Activated naive CD4-positive, alpha-beta T cell treated with anti-CD3 and anti-CD28 coated beads, Interleukin-2, amount 50 U/mL, for 16 hours (primary cell): Measurements from ENCODE around the gene DCUN1D2.
"Not testable (repeated sequence)": the region's sequence is repeated elsewhere in the genome, so short reads cannot be mapped to it uniquely, and the experiment has no call there.

Source experiments
- DNase-seq: peaks from one replicate; pipeline ENCODE4 v3.0.0-alpha.2; 2020

DCUN1D2 gene

DNA sequence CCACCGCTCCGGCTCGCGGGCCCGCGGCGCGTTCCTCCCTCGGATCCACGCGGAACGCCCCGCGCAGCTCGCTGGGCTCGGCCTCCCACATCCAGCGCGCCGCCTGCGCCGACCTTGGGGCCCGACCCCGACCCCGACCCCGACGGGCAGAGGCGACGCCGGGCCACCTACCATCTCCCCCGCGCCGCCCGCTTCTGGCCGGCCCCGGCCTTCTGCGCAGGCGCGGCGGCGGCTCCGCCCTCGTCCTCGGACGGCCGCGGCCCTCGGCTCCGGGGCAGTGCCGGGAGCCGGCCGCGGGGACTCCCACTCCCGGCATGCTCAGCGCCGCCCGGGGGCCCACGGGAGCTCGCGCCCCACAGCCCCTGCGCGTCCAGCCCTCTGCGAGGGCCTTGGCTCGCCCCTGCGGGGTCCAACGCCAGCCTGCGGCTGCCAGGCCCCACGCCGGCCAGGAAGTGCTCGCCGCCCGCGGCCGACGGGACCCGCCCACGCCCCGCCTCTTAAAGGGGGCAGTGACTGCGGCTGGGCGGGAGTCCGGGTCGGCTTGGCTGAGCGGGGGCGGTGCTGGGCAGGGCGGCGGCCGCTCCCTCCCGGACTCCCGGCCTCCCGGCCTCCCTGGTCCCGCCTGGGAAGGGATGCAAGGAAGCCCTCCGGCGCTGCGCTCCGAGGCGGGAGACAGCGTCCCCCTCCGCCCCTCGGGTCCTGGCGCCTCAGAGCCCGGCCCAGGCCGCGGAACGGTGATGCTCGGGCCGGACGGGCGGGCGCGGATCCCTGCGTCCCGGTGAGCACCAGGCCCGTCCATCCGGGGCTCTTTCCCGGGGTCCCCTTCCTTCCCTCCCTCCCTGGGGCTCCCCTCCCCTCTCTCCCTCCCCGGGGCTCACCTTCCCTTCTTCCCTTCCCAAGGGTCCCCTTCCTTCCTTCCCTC, at the start of gene DCUN1D2:
TSS of gene DCUN1D2 (minus strand) at position 216 of the 922 bp plus-strand sequence. CDS start at position 174, 42 bp downstream.
- peak; percentile 71 for DNase-seq

DNA sequence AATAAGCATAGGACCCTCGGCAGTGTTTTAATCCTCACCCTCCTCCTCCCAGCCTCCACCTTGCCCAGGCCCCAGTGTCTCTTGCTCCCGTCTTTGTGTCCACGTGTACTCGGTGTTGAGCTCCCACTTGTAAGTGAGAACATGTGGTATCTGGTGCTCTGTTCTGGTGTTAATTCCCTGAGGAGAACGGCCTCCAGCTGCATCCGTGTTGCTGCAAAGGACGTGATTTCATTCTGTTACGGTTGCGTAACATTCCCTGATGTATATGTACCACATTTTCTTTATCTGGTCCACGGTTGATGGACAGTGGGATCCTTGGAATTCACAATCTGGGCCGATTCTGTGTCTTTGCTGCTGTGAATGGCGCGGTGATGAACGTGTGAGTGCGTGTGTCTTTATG, 49.3 kb upstream of the DCUN1D2 start:
- DNase-seq, result no peak

DNA sequence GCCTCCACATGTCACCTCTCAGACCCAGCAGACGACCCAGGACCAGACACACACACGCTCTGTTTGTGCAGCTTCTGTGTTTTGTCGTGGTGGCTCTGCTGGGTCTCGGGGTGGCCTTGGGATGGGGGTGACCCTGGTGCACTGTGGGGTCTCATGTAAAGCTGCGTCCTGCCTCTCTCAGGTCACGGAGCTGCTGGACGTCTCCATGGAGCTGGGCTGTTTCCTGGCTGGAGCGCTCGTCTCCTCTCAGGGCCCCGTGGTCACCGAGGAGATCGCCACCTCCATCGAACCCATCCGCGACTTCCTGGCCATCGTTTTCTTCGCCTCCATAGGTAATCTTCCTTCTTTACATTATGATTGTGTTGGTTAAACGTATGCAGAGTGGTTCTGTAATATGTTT, 48.7 kb upstream of the DCUN1D2 start:
- DNase-seq, result no peak

DNA sequence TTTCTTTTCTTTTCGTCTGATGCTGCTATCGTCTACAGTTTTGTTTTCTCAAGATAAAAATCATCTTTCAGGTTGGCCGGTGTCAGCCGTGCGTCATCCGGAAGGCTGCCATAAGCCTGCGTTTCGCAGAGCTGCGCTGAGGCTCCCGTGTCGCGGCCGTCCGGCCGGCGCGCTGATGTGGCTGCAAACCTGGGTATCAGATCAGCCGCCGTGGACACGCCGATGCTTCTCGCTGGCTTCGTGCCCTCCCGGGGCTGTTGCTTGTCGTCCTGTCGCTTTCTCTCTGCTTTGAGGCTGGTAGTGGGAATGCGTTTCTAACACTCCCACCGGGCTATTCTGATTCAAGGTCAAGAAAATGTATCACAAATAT, 48.2 kb upstream of the DCUN1D2 start:
- DNase-seq, result no peak

DNA sequence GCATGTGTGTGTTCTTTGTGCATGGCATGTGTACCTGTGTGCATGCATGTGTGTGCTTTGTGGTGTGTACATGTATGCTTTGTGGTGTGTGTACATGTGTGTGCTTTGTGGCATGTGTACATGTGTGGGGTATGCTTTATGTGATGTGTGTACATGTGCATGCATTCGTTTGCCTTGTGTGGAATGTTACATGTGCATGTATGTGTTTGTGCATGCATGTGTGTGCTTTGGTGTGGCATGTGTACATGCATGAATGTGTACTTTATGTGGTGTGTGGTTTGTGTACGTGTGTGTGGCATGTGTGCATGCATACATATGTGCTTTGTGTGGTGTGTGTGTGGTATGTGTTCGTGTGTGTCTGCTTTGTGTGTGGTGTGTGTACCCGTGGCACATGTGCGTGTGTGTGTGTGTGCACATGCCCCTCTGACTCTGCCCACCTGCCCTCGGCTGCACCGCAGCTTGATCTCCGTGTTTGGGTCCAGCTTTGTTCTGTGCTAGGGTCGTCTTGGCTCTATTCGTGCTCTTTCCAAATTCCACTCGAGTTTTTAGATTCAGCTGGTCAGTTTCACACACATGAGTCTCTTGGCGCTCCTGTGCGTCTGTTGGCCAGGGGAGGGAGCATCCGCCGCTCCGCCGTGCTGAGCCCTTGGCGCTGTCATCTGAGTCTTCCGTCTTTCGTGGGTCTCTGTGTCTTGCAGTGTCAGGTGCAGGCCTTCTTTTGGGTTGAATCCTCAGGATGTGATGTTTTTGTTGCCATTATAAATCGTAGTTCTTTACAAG, 47.6 kb upstream of the DCUN1D2 start:
- DNase-seq, result no peak

DNA sequence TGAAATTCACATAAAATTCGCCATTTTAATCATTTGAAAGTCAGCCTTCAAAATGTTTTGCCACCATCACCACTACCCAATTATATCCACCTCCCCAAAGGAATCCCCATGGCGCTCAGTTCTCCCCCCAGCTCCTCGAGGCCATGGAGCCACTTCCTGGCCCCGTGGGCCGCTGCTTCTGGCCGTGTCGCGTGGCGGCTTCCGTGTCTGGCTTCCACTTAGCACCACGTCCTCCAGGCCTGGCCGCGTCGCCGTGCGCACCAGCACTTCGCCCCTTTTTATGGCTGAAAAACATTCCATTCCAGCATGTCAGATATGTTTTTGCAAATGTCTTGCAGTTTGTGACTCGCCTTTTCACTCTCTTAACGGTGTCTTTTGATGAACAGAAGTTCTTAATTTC, 46.7 kb upstream of the DCUN1D2 start:
- DNase-seq, result no peak

DNA sequence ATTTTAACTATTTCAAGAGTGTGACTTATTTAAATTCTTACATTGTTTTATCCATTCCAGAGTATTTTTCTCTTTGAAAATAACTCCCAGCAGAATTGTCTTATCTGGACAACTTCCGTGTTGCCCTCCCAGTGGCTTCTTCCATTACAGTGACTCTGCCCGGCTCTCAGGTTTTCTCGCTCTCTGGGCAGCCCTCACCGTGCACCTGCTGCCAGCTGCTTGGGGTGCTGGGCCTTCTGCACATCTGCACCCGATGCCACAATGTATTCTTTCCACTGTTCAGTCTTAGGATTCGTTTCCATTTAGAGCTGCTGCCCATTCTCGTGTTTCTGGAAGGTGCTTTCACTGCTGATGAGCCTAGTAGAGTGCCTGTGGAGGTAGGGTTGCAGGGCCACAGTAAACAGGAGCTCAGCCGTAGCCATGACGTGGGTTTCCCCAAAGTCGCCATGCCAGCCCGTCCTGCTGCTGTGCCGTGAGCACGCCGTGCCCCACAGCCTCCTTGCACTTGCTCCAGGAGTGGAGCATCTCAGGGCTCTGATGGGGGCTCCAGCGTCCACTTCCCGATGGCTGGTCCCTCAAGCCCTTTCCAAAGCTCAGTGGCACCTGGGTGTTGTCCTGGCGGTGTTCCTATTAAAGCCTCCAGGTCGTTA, 46.1 kb upstream of the DCUN1D2 start:
- DNase-seq, result no peak

DNA sequence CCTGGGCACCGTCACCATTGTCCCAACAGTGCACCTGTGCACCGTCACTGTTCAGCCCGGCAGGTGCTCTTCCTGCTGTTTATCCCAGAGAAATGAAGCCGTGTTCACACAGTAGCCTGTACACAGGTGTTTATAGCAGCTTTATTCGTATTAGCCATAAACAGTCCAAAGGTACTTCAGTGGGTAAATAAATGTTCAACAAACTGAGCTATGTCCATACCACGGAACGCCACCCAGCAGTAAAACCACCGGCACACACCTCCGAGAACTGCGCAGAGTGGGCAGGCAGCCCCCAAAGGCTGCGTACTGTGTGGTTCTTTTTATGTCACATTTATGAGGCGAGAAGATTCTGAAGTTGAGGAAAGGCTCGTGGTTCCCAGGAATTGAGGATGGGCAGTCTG, 44.9 kb upstream of the DCUN1D2 start:
- no peak for DNase-seq

DNA sequence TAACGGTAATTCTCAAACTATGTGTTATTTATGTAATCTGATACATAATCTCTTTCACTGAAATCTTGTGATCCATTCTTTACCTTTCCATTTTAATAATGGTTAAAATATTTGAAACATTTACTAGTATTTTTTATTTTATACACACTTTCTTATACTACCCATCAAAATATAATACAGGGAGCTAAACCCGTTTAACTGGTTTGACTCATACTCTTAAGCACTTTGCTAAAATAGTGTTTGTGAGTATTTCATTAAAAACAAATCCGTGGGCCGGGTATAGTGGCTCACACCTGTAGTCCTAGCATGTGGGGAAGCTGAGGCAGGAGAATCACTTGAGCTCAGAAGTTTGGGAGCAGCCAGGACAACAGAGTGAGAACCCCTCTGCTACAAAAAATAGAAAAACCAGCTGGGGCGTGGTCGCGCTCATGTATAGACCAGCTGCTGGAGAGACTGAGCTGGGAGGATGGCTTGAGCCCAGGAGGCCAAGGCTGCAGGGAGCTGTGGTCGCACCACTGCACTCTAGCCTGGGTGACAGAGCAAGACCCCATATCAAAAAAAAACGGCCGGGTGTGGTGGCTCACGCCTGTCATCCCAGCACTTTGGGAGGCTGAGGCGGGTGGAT, 43.8 kb upstream of the DCUN1D2 start:
- no peak for DNase-seq

DNA sequence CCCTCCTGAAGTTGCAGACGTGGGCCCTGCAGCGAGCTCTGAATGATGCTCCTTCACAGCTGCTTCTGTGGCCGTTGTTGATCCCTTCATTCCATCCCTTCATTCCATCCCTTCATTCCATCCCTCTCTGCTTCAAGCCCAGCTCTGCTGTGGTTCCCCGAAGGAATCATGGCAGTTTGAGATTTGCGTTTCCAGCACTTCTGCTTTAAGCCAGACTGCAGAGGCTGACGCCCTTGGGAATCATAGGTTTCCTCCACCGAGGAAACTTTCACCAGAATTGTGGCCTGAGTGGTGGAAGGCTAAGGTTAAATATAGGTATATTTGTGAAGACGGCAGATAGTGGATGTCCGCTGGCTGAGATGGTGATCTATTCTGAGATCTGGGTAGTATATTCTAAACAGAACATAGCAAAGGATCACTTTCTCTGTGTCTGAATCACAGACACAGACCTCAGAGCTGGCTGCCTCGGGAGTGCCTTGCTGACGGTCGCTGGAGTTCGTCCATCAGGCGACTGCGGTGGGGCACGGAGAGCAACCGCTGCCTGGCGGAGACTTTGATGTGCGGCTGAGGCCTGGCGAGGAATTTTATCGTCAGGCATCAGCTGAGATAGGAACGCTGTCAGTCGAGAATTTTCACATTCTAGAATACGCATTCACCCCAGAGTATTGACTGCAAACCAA, 42.8 kb upstream of the DCUN1D2 start:
- no peak for DNase-seq

DNA sequence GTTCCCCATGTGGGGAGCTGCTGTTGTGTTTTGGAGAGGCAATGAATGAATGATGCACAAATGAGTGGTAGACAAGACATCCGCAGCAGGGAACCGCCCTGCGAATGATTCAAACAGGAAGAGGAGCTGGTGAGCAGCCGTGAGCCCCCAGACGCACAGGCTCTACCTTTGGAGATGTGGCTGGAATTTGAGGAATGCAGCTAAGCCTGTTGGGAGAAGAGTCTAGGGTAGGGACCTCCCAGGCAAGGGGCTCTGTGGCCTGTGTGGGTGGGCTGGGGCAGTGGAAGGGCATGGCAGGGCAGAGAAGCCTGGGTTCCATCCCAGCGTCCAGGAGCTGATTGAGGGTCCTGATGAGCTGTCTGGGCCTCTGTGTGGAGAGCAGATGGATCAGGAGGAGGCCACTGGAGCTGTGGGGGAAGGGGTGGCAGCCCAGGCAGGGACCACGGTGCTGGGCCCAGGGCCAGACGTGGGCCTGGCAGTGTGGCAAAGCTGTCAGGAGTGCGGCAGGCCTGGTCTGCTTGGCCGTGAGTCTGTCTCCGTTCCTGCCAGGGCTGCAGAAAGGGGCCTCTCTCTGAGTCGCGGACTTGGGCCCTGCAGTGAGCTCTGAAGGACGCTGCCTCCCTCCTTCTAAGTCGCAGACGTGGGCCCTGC, 41.8 kb upstream of the DCUN1D2 start:
- no peak for DNase-seq

DNA sequence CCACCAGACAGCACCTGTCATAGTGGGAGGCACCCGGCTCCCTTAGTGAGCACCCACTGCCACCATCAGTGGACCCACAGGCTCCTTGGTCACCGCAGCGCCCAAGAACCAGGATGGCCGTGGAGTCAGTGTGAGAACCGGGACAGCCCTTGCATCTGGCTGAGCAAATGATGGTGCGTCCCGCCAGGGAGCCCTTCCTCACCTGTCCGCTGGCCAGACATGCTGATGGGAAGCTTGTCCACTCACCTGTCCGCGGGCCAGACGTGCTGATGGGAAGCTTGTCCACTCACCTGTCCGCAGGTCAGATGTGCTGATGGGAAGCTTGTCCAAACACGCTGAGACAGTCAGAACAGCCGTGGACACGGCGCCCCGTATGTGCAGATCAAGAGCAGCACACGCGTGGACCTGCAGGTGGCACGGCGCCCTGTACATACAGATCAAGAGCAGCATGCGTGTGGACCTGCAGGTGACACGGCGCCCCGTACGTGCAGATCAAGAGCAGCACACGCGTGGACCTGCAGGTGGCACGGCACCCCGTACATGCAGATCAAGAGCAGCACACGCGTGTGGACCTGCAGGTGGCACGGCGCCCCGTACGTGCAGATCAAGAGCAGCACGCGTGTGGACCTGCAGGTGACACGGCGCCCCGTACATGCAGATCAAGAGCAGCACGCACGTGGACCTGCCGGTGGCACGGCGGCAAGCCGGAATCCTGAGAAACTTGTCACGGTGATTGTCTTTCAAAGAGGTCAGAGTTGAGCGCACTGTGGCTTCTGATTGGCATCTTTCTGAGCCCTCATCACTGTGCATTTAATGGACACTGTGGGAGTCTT, 40.7 kb upstream of the DCUN1D2 start:
- no peak for DNase-seq

DNA sequence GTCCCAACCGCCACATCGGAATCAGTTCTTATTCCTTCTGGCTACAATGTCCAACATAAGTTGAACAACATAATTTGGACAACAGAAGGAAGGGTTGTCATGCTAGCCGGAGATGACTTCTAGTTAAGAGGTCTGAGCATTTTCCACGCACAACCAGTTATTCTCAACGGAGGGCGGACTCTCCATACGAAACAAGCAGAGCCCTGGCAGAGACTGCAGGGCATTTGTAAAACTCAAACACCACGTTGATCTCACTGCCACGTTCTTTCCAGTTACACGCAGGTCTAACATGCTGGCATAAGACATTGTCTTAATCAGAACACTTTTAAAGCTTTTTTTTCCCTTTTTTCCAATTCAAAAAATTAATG, 38.3 kb upstream of the DCUN1D2 start:
- no peak for DNase-seq

DNA sequence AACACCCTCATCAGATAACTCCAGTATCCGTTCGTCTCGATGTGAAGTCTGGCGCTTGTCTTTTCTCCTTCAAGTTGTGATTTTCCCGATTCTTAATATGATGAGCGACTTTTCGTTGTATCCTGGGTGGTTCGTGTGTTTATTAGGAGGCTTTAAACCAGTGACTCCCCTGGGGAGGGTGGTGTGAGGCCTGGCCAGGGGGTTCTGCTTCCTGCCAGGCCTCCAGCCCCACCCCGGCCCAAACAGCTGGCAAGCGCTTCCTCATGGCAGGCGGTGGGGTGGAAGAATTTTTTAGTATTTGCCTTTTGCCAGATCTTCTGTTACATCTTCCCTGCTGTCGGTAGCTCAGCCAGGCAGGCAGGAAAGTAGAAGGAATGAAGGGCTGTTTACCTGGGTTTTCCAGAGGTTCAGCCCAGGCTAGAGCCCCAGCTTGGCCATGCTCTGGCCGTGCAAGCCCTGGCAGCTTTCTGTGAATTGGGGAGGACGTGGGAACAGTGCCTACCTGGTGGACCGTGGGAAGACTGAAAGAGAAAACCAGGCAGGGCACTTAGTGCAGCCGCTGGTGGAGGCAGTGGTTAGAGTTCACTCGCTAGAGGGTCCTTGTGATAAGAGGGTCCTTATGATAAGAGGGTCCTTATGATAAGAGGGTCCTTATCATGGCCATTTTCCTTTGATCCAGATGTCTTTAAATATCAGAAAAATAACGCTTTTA, 37.7 kb upstream of the DCUN1D2 start:
- no peak for DNase-seq

DNA sequence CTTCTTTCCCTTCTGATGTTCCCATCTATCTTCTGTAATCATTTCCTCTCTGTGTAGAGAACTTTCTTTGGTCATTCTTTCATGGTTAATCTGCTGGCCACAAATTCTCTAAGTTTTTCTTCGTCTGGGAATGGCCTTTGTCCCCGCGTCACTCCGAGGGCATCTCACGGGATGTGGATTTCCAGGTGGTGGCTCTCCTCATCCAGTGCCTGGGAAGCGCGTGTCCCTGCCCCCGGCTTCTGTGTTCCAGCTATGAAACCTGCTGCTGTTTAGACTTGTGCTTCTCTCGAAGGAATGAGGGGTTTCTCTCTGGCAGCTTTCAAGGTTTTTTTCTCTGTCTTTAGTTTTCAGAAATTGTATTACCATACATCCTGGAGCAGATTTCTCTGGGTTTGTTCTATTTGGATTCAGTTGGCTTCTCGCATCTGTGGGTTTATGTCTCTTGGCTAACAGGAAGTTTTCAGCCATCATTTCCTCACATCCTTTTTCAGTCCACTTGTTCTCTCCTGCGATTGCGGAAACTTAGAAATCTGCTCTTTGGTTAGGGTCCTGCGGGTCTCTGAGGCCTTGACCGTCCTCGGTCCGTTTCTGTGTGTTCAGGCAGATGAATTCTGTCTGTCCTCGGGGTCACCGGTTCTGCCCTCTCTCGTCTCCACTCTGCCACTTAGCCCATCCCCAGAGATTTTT, 36.9 kb upstream of the DCUN1D2 start:
- DNase-seq, result no peak

DNA sequence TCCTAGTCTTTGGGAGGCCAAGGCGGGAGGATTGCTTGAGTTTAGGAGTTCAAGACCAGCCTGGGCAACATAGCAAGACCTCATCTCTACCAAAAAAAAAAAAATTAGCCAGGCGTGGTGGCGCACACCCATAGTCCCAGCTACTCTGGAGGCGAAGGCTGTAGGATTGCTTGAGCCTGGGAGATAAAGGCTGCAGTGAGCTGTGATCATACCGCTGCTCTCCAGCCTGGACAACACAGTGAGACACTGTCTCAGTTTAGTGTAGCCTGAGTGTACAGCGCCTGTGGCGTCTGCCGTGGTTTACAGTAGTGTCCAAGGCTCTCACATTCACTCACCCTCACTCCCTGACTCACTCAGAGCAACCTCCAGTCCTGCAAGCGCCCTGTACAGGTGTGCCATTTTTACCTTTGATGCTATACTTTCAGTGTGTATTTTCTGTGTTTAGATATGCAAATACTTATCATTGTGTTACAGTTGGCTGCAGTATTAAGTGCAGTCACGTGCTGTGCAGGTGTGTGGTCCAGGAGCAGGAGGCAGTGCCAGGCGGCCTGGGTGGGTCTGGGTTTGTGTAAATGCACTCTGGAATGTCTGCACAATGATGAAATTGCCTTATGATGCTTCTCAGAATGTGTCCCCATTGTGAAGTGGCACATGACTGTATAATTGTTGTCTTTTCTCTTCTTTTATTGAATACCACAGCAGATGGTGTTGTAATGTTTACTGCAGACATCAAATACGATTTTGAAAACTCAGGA, 36.1 kb upstream of the DCUN1D2 start:
- DNase-seq, result no peak

DNA sequence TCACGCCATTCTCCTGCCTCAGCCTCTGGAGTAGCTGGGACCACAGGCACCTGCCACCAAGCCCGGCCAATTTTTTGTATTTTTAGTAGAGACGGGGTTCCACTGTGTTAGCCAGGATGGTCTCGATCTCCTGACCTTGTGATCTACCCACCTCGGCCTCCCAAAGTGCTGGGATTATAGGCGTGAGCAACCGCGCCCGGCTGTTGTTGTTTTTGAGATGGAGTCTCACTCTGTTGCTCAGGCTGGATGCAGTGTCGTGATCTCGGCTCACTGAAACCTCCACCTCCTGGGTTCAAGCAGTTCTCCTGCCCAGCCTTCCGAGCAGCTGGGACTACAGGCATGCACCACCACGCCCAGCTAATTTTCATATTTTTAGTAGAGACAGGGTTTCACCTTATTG, 31.9 kb upstream of the DCUN1D2 start:
- not testable (repeated sequence) for DNase-seq

DNA sequence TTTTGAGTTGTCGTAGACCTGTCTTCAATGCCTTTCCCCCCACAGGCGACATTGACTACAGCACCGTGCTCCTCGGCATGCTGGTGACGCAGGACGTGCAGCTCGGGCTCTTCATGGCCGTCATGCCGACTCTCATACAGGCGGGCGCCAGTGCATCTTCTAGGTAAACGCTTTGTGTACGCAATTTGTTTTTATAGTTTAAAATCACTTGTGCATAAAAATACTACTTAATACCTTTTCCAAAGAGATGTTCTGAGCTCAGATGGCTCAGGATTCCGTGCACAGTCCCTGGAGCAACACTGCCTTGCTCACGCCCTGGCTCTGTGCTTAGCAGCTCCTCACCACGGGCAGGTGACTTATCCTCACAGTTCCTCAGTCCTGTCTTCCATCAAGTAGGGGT, 30.1 kb upstream of the DCUN1D2 start:
- no peak for DNase-seq

DNA sequence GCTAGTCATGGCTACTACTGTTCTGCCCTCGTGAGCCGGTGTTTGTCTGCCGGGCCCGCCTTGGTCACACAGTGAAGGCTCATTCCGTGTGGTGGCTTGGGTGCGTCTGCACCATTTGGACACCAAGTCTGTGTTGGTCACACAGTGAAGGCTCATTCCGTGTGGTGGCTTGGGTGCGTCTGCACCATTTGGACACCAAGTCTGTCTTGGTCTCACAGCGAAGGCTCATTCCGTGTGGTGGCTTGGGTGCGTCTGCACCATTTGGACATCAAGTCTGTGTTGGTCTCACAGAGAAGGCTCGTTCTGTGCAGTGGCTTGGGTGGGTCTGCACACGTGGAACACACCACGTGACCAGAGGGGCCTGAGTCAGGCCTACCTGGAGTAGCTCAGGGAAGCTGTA, 29.0 kb upstream of the DCUN1D2 start:
- DNase-seq, result no peak
